Hepatocyte (in vitro differentiated cells): ENCODE data around the gene MBD4.

ENCODE experiments used
- CTCF ChIP-seq: fragments of 200-600 bp; sonication (generic); IDR thresholded peaks from 2 replicates; pipeline ENCODE4 v1.5.1; 2016; ENCODE audit warnings: antibody characterized with exemption, mild to moderate bottlenecking; ENCODE audit not compliant: poor library complexity
- EZH2 ChIP-seq: fragments of 200-600 bp; sonication (generic); IDR thresholded peaks from 2 replicates; pipeline ENCODE4 v1.6.1; 2016; ENCODE audit warnings: antibody characterized with exemption, mild to moderate bottlenecking, borderline replicate concordance

DNA sequence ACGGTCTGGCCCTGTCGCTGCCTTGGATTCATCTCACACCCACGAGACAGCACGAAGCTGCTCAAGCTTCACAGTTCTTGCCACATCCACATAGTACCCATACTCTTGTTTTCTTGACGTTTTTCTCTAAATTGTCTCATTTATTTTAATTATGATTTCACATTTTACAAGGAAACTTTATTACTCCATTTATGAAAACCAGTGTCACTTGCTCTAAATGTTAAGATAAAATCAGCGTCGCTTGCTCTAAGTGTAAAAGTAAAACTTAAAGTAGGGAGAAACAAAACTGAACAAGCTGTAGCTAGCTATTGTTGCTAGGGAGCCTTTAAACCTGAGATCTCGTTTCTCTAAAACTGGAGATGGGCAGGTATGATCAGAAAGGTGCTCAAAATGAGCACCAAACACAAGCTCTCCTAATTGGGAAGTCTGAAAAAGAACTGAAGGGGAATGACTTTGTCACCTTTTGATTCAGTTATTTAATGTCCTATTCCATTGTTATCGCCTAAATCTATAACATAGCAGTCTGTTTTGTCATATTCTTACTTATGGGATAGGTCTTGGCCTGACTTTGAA, 956 bp upstream of the MBD4 start:
- TF ChIP-seq CTCF (no peak), EZH2 (no peak)
